NCI-H146 (cell line): Measurements from ENCODE around the gene CIZ1.
A peak's percentile ranks its signal among the peaks of the same experiment; 100 is the strongest.

ENCODE experiments used
- DNase-seq: peaks from one replicate; lab custom pipeline; 2025; lab: John Stamatoyannopoulos, UW

Gene CIZ1

GRCh38 chr9:128162215-128163026 is 29.0 kb downstream of the CIZ1 start:
- DNase-seq = no peak

- DNase-seq = no peak
Measured at GRCh38 chr9:128161215-128161902, 30.0 kb downstream of the CIZ1 start.

GRCh38 chr9:128160603-128160987 is 30.8 kb downstream of the CIZ1 start:
- no peak for DNase-seq

GRCh38 chr9:128159784-128160602 is 31.4 kb downstream of the CIZ1 start, which contains the start of gene BBLN:
Gene BBLN, plus strand, starts transcription at chr9:128160265. Its CDS starts 143 bp downstream, at chr9:128160408.
- peak; percentile 90 for DNase-seq

GRCh38 chr9:128159522-128159783 is 31.9 kb downstream of the CIZ1 start:
- peak; percentile 69 for DNase-seq

DNA sequence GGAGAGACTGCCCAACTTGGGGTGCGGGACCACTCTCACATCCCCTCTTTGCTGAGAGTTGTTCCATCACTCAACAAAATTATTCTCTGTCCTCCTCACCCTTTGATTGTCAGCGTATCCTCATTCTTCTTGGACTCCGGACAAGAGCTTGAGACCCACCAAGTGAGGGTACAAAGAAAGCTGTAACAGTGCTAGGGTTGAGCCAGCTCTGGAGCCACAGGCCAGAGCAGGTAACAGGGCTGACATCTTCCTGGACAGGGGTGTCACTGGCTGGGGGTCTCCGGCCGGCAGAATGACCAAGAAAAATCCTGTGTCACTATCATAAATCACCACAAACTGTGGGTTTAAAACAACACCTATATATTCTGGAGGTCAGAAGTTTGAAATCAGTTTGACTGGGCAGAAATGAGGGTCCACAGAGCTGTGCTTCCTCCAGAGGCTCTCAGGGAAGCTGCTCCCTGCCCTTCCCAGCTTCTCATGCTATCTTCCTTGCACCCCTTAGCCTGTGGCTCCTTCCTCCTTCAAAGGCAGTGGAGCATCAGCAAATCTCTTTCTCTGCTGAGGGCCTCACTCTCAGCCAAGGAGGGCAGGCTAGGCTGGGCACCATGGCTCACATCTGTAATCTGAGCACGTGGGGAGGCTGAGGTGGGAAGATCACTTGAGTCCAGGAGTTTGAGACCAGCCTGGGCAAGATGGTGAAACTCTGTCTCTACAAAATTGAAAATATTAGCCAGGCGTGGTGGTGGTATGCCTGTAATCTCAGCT is 35.5 kb downstream of the CIZ1 start:
- no peak for DNase-seq

GRCh38 chr9:128153947-128154695 is 37.3 kb downstream of the CIZ1 start:
- DNase-seq = no peak

- DNase-seq = no peak
Measured at GRCh38 chr9:128153060-128153946, 38.1 kb downstream of the CIZ1 start.

DNA sequence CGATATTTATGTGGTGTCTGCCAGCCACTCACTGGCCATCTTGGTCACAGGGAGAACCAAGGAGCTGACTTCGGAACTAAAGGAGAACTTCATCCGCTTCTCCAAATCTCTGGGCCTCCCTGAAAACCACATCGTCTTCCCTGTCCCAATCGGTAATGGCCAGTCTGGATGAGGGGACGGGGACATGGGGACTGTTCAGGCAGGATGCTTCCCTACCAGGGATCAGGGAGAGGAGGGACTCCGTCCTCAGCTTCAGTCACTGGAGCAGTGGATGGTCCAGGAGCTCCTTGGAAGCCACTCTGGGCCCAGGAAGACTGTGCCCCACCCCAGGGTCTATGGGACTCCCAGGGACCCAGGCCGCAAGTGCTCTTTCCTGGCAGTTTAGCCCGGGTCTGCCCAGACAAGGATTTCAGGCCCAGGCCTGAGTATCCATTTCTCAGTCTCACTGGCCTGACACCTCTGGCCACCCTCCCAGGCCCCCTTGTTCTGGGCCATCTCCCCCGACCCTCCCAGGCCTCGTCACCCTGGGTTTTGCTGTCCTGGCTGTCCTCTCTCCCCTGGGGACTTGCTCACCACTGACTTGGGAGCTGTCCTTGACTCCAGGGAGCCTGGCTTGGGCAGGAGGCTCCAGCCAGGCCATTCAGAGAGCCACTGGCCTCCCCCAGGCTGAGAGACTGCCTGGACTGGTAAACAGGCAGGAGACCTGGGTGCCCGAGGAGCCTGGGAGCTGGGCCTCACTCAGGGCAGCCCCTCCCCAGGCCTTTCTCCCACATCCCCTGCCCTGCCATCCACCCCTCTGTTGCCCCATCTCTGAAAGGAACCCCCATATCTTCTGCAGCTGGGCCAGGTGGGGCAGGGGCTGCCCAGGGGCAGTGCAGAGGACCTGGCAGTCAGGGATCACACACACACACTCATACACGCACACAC is 39.0 kb downstream of the CIZ1 start:
- no peak for DNase-seq

DNA sequence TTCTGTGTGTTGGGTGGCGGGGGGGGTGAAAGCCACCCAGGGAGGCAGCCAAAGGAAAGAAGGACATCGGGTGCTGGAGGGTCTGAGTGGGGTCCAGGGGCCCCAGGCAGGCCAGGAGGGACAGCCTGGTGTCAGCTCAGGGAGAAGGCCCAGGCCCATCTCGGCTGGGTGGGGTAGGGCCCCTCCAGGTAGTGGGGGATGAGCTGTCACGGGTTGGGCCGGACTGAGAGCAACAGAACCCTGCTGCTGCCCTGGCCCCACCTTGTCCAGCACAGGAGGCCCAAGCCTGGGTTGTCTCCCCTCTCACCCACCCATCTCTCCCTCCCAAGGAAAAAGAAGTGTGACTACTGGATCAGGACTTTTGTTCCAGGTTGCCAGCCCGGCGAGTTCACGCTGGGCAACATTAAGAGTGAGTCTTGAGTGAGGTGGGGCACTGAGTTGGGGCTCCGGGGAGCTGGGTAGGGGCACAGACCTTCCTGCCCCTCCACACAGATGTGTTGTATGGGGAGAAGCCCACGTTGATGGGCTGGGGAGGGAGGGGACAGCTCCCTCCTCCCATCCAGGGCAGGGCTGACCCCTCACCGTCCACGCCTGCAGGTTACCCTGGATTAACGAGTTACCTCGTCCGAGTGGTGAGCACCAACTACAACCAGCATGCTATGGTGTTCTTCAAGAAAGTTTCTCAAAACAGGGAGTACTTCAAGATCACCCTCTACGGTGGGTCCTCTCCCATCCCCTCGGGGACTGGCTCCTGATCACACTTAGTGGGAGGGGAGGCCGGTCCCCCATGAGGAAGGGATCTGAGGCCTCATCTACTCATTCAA is 39.9 kb downstream of the CIZ1 start:
- DNase-seq = no peak

DNA sequence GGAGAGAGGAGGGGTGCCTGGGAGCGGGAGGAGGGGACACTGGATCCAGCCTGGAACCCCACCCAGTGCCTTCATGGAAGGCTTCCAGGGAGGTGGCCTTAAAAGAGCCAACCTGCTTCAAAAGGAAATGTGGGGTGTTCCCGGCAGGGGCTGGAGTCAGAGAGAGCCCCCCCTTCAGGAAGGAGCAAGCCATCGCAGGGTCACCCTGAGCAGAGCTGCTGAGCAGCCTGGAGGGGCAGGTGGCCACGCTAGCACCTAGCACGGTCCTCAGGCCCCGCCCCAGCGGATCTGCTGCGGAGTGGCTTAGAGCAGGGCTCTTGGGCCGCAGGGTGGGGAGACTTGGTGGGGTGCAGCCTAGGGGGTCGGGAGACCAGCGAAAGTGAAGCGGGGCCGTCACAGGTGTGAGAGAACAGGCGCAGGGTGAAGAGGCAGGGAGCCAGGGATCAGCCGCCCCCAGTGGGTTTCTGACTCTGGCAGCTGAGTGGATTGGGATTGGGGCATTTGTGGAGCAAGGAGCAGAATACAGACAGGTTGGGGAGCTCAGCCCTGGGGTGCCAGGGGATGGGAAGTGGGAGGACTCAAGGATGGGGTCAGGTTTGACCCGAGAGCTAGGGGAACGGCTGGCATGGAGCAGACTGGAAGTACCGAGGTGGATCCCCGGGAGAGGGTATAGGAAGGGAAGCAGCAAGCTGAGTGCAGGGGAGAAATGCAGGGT is 40.6 kb downstream of the CIZ1 start:
- DNase-seq = no peak

- DNase-seq = no peak
Measured at GRCh38 chr9:128149951-128150593, 41.3 kb downstream of the CIZ1 start.

DNA sequence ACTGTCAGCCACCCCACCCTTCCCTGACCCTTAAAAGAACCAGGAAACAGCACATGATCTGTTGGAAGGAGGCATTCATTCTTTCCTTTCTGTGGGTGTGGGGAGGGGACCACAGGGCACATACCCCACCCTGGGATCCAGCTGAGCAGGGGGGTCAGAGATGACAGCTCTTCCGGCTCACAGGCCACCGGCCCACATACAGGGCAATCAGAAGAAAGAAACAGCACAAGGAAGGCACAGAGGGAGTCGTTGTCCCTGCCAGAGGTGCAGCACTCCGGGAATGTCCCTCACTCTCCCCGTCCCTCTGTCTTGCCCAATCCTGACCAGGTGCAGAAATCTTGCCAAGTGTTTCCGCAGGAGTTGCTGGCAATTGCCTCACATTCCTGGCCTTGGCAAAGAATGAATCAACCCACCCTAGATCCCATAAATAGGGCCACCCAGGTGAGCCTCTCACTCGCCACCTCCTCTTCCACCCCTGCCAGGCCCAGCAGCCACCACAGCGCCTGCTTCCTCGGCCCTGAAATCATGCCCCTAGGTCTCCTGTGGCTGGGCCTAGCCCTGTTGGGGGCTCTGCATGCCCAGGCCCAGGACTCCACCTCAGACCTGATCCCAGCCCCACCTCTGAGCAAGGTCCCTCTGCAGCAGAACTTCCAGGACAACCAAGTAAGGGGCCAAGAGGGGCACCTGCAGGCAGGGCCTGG is 42.2 kb downstream of the CIZ1 start, which contains the start of gene LCN2:
Gene LCN2, plus strand, starts transcription at position 453 of the 701 bp plus-strand sequence. Its CDS starts 73 bp downstream, at position 526.
- DNase-seq = no peak

DNA sequence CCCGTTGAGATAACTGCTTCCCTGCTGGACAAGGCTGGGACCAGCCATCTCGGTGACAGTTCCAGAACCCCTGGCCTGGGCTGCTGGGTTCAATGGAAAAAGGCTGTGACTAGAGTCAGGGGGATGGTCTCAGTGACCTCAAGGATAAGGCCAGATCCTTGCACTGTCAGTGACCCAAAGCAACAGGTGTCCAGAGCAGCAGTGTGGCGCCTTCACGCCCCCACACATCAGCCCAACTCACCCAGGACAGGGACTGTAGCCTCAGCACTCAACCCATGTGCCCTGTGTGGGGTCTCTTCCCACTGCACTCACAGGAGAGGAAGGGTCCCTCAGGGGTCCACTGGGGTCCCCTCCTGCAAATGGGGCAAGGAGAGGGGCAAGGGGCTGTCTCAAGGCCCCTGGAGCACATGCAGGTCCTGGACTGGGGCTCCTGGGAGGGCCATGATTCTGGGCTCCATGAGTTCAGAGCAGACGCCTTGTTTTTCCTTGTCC is 42.8 kb downstream of the CIZ1 start:
- no peak for DNase-seq

DNA sequence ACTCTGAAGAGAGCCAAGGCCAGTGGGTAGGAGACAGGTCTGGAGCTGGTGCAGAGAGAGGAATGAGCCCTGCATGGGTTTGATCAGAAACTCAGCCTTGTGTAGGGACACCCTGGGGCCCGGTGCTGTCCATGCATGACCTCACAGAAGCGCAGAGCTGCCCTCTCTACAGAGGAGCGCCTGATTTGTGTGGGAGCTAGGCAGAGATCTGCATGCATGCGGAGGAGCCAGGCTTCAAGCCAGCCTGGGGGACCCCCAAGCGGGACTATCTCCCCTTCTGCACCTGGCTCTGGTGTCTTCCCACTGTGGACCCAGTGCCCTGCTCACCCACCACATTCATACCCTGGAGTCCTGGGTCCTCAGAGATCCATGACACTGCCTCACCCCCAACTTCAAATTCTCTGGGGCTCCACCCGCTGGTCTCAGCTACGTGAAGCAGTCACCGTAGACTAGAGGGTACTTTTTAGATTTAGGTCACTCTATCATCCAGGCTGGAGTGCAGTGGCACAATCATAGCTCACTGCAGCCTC is 44.7 kb downstream of the CIZ1 start:
- DNase-seq = no peak

GRCh38 chr9:128145951-128146351 is 45.4 kb downstream of the CIZ1 start:
- no peak for DNase-seq
